ENCODE data around the gene MTHFD2. TPM values are rescaled to one million over a fixed set of nuclear protein-coding genes. Genes with fewer than 3 reads are reported as not detected.
"Not testable (repeated sequence)": the region's sequence is repeated elsewhere in the genome, so short reads cannot be mapped to it uniquely, and the experiment has no call there.

Gene MTHFD2
- total RNA-seq, 1 donor from 2014 or later: 150 TPM

- ChIA-PET CTCF (interaction anchor here (0.6 to 2.2 kb wide), 4 partner anchors 45 to 297 kb away, joined by 3 to 10 read pairs (median 3); partner anchors contain the start of gene BOLA3), POLR2A (interaction anchor here (0.8 to 16.6 kb wide), 6 partner anchors 13 to 294 kb away, joined by 3 to 723 read pairs (median 3); partner anchors contain the start of genes LBX2 and MOB1A)
- H3K9me3 Mint-ChIP-seq: no peaks in the 10 kb centered on the region
- peak overlapping the region; percentile 83 for H3K27ac Mint-ChIP-seq
- H3K36me3 Mint-ChIP-seq (ENCODE audit: low read depth): peaks cover 83% of the 10 kb centered on the region
- H3K4me3 Mint-ChIP-seq: no peak overlapping the region
- no peaks in the 10 kb centered on the region for H3K27me3 Mint-ChIP-seq
- TF ChIP-seq, protein P1, sequence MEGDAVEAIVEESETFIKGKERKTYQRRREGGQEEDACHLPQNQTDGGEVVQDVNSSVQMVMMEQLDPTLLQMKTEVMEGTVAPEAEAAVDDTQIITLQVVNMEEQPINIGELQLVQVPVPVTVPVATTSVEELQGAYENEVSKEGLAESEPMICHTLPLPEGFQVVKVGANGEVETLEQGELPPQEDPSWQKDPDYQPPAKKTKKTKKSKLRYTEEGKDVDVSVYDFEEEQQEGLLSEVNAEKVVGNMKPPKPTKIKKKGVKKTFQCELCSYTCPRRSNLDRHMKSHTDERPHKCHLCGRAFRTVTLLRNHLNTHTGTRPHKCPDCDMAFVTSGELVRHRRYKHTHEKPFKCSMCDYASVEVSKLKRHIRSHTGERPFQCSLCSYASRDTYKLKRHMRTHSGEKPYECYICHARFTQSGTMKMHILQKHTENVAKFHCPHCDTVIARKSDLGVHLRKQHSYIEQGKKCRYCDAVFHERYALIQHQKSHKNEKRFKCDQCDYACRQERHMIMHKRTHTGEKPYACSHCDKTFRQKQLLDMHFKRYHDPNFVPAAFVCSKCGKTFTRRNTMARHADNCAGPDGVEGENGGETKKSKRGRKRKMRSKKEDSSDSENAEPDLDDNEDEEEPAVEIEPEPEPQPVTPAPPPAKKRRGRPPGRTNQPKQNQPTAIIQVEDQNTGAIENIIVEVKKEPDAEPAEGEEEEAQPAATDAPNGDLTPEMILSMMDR (IDR thresholded peaks at IDR 0.05): no peak
- ATAC-seq (ENCODE audit: low read depth) (no peak), DNase-seq (no peak)
- H3K4me1 Mint-ChIP-seq: peaks cover 50% of the 10 kb centered on the region
- intact Hi-C loops (cut with micrococcal nuclease): no loop called here
These were observed 6.7 kb downstream of the MTHFD2 start for GRCh38 chr2:74205113-74205512.

DNA sequence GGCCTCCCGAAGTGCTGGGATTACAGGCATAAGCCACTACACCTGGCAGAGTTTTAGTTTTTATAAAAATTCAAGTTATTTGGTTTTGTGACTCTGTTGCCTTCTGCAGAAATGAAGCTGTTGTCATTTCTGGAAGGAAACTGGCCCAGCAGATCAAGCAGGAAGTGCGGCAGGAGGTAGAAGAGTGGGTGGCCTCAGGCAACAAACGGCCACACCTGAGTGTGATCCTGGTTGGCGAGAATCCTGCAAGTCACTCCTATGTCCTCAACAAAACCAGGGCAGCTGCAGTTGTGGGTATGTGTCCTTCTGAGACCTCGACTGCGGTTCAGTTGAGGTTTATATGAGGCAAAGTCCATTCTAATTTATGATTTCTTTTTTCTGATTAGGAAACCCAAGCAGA, 7.2 kb downstream of the MTHFD2 start:
- H3K4me1 Mint-ChIP-seq: peaks cover 45% of the 10 kb centered on the region
- DNase-seq: no peak
- peak overlapping the region; percentile 83 for H3K27ac Mint-ChIP-seq
- ChIA-PET CTCF (interaction anchor here (0.7 to 2.2 kb wide), 4 partner anchors 44 to 298 kb away, joined by 3 to 10 read pairs (median 3); partner anchors contain the start of gene BOLA3), POLR2A (interaction anchor here (0.6 to 16.6 kb wide), 9 partner anchors 11 to 294 kb away, joined by 3 to 723 read pairs (median 3); partner anchors contain the start of genes LBX2 and MOB1A)
- intact Hi-C loops (cut with micrococcal nuclease): no loop called here
- H3K27me3 Mint-ChIP-seq: no peaks in the 10 kb centered on the region
- no peak for ATAC-seq (ENCODE audit: low read depth)
- H3K4me3 Mint-ChIP-seq: peak overlapping the region; percentile 63
- TF ChIP-seq, protein P1 (IDR thresholded peaks at IDR 0.05): no peak
- peaks cover 83% of the 10 kb centered on the region for H3K36me3 Mint-ChIP-seq (ENCODE audit: low read depth)
- H3K9me3 Mint-ChIP-seq: no peaks in the 10 kb centered on the region

DNA sequence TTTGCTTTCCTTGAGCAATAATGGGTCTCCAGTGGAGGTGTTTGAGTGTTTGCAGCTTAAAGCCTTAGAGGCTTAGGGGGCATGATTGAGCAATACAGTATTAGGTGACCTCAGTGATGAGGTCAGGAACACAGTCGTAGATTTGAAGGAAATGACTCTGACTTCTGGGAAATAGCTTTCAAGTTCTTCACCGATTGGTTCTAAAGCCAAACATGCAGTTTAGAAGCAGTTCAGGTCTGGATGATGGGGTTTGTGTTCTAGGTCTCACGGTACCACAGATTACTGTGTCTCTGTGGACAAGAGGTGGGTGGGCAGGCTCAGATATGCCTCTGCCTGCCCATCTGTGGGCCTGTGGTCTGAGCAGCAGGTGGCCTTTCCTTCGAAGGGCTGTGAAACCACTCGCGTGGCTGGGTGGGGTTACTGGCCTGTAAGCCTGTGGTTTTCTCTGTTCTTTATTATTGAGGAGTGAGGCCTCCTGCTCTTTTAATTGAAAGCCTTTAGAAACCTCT, 7.8 kb downstream of the MTHFD2 start:
- Mint-ChIP-seq H3K4me3 (peak overlapping the region; percentile 59), H3K27ac (peak overlapping the region; percentile 83), H3K9me3 (no peaks in the 10 kb centered on the region), H3K4me1 (peaks cover 41% of the 10 kb centered on the region), H3K27me3 (no peaks in the 10 kb centered on the region), H3K36me3 (ENCODE audit: low read depth) (peaks cover 85% of the 10 kb centered on the region)
- peak; percentile 69 for ATAC-seq (ENCODE audit: low read depth)
- ChIA-PET CTCF (interaction anchor here (0.5 to 2.2 kb wide), 6 partner anchors 14 to 298 kb away, joined by 3 to 10 read pairs (median 3); partner anchors contain the start of gene BOLA3), POLR2A (interaction anchor here (0.6 to 16.6 kb wide), 7 partner anchors 10 to 345 kb away, joined by 3 to 723 read pairs (median 3); partner anchors contain the start of genes LBX2 and MOB1A)
- no peak for DNase-seq
- TF ChIP-seq, protein P1 (IDR thresholded peaks at IDR 0.05): no peak
- intact Hi-C loops (cut with micrococcal nuclease): no loop called here

DNA sequence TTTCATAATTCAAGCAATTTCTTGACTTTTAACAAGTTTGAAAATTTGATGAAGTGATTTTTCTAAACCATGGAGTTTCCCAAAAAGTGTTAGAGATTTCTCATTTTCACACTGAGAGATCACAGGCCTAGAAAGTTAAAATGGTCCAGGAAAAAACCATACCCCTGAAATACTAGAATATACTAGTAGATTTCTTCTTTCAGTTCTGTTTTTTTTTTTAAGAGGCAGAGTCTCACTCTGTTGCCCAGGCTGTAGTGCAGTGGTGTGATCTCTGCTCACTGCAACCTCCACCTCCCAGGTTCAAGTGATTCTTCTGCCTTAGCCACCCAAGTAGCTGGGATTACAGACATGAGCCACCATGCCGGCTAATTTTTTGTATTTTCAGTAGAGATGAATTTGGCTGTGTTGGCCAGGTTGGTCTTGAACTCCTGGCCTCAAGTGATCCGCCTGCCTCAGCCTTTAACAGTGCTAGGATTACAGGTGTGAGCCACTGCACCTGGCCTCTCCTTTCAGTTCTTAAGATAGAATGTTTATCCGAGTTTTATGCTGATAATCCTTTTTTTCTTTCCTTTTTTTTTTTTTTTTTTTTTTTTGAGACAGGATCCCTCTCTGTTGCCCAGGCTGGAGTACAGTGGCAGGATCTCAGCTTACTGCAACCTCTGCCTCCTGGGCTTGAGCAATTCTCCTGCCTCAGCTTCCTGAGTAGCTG, 14.4 kb downstream of the MTHFD2 start:
- no peaks in the 10 kb centered on the region for H3K27me3 Mint-ChIP-seq
- ChIA-PET CTCF (no interaction called here), POLR2A (interaction anchor here (0.7 to 1.7 kb wide), 3 partner anchors 10 to 14 kb away, joined by 5 to 9 read pairs (median 6); partner anchors contain the start of gene MTHFD2)
- TF ChIP-seq, protein P1 (IDR thresholded peaks at IDR 0.05): no peak
- intact Hi-C loops (cut with micrococcal nuclease): loop anchor here (5.0 kb wide), 1 partner anchor 36 kb away; the partner anchor contains the start of gene MOB1A
- H3K4me3 Mint-ChIP-seq: no peak overlapping the region
- H3K9me3 Mint-ChIP-seq: no peaks in the 10 kb centered on the region
- peaks cover 16% of the 10 kb centered on the region for H3K4me1 Mint-ChIP-seq
- no peak for ATAC-seq (ENCODE audit: low read depth)
- no peak for DNase-seq
- H3K27ac Mint-ChIP-seq: peak overlapping the region; percentile 41
- H3K36me3 Mint-ChIP-seq (ENCODE audit: low read depth): peaks cover 86% of the 10 kb centered on the region

DNA sequence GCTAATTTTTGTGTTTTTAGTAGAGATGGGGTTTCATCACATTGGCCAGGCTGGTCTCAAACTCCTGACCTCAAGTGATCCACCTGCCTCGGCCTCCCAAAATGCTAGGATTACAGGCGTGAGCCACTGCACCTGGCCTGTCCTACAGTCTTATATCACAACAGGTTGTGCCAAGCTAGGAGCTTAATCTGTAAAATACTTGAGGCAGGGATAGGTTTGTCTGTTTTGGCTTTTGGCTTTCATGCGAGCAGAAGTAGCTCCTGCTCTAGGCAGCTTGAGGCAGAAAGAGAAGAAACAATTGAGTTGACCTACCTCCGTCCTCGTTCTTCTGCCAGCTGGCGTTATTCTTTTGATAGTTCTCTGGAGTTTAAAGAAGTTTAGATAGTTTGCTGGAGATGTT, 17.4 kb downstream of the MTHFD2 start:
- H3K36me3 Mint-ChIP-seq (ENCODE audit: low read depth): peaks cover 77% of the 10 kb centered on the region
- H3K27ac Mint-ChIP-seq: not testable (repeated sequence)
- POLR2A ChIA-PET: interaction anchor here (0.6 to 1.3 kb wide), 7 partner anchors 9 to 66 kb away, joined by 3 to 5 read pairs (median 3); no protein-coding TSS in a partner anchor

More for the DNA sequence above, 17.4 kb downstream of the MTHFD2 start:
- ATAC-seq (ENCODE audit: low read depth); H3K27me3 Mint-ChIP-seq; H3K9me3 Mint-ChIP-seq; DNase-seq; H3K4me3 Mint-ChIP-seq; intact Hi-C loops (cut with micrococcal nuclease): not testable (repeated sequence)
- CTCF ChIA-PET: interaction anchor here (1.5 kb wide), 1 partner anchor 34 kb away, joined by 3 read pairs; no protein-coding TSS in a partner anchor
- peaks cover 12% of the 10 kb centered on the region for H3K4me1 Mint-ChIP-seq
